ENCODE measurements around the gene HKDC1.

Gene HKDC1

DNA sequence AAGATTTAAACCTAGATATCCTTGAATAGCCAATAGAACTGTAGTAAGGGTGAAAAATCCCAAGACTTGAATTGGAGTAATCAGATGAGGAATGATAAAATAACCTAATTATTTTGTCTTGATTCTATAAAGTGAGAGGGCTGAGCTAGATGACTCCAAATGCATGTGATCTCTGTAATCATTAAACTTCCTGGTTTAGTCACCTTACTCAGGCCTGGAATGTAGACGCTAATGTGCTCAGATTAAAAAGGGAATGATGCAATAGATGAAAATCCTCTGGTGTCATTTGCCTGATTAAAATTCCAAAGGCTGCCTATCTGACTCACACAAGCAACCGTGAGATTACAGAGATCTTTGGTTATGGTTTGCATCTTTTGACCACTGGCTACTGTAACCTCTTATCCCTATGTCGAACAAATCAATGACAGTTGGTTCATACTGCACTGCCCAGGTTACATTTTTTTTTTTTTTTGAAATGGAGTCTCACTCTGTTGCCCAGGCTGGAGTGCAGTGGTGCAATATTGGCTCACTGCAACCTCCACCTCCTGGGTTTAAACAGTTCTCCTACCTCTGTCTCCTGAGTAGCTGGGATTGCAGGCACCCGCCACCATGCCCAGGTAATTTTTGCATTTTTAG, 2.9 kb upstream of the HKDC1 start:
- FAIRE-seq: no peak

DNA sequence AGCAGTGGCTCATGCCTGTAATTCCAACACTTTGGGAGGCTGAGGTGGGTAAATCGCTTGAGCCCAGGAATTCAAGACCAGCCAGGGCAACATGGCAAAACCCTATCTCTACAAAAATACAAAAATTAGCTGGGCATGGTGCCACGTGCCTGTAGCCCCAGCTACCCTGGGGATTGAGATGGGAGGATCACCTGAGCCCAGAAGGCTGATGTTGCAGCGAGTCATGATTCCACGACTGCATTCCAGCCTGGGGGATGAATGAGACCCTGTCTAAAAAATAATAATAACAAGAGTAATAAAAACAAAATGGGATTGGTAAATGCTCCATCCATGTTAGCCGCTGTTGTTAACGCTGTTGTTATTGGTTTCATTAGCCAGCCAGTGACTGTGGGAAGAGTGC, 1.3 kb upstream of the HKDC1 start:
- no peak for FAIRE-seq

DNA sequence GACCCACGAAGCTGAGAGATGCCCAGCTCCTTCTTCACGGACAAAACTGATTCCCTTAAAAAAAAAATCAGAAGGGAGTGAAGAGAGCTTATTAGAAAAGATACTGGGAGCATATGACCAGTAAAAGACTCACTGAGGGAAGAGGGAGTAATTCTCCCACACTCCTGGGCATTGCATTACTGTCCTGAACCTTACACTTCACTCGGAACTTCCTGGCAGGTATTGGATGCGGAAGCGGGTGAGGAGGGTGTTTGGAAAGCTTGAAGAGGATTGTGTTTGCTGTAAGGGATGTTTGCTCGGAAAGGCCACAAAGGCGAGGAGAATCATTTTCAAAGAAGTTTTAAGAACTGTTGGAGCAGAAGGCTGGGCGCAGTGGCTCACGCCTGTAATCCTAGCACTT, 375 bp downstream of the HKDC1 start:
- FAIRE-seq: no peak

DNA sequence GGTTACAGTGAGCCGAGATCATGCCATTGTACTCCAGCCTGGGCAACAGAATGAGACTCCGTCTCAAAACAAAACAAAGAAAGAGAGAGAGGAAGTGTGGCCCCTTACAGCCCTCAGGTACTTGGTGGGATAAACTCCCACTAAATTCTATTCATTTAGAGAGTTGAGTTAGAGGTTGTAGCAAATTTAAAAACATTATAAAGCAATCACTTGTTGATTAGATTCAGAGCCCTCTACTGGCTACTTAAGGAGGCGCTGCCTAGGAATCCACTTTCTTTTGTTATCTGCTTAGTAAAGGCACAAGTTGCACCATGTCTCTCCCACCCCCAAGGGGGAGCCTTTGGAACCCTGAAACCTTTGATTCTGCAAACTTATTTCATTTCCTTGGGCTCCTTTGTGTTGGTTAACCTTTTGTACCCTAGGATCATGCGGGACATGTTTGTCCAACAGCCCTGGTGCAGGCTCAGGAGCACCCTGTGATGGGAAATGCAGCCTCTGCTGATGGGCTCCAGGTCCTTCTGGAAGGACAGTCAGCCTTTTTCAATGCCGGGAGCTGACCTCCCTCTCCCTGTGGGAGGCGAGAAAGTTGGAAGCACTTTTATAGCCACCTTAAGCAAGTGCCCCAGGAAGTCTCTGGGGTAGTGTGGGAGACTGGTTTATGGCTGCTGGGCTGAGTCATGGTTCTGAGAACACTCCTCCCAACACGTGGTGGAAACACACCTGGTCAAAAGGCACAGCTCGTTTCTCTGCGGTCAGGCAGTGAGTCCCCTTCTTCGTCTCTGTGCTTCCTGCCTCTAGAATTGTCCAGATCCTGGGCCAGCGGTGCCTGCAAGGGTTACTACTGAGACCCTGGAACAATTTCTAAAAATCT, 2.3 kb downstream of the HKDC1 start:
- FAIRE-seq: no peak

DNA sequence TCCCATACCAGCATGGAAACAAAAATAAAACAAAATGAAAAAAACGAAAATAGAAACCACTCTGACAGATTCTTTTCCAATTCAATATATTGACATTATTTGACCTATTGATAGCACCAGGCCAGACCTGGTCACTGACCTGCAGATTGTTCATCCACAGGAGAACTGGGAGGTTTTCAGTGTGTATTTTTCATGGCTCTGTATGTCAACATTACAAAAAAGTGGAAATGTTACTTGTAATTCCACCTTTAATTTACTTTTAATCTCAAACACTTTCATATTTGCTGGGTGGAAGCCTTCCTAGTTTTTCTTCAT, 2.9 kb downstream of the HKDC1 start:
- no peak for FAIRE-seq

DNA sequence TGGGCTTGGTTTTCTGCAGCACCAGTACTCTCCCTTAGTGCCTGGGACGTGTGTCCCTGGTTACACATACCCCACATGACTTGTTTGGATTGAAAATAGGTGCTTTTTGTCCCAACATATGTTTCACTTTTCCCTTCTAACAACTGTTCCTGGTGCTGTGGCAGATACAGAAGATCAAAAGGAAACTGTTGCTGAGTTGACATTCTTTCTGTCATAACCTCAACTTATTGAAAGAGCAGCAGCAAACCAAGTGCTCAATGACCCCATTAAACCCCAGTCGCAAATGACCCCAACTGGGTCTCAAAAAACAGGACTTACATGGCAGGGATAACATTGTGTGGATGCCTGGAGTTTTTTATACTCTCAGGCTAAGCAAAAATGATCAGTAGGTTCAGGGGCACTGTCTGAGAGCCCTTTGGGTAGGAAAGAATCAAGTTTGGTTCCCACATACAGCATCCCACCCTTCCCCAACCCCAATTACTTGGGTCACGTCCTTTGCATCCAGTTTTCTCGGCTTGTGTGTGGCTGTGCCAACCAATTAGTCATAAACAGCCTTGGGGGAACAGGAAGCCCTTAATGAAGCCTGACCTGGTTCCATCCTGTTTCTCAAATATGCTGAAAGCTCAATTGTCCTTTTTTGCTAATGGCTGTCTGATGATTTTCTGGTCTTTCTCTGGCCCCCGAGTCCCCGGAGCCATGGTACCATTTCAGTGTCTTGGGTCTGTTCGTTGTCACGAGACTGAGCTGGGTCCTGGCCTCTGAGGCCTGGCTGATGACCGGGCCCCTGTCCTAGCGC, 4.9 kb downstream of the HKDC1 start:
- no peak for FAIRE-seq

DNA sequence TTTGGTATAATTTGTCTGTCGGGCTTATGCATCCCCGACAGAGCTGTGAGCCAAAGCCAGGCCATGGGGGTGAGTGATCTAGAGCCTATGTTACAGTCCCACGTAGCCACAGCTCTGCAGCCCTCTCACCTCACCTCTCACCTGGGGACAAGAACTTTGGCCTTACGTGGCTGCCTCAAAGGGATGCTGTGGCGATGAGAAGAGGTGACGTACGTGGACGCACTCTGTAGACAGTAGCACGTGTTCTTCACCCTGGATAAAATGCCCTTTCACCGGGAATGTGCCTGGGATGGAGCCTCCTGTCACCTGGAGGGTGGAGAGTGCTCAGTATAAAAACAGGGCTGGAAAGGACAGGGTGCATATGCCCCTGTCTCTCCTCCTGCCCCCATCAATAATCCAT, 5.5 kb downstream of the HKDC1 start:
- FAIRE-seq: no peak

DNA sequence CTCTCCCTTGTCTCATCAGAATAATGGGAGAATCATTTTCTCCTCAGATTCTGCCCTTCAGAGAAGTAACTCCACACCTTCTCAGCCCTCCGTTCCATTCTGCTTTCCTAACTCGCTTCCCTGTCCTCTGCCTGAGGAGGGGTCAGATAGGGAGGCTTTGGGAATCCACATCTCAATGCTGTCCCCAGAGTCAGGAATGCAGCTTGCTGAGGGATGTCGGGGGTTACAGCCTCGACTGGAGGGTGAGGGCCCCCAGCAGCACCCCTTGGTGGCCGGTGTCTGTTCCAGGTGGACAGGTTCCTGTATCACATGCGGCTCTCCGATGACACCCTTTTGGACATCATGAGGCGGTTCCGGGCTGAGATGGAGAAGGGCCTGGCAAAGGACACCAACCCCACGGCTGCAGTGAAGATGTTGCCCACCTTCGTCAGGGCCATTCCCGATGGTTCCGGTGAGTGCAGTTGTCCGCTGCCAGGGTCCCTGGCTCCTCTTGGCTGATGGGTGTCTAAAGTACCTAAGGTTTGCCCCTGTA, 6.9 kb downstream of the HKDC1 start:
- no peak for FAIRE-seq

DNA sequence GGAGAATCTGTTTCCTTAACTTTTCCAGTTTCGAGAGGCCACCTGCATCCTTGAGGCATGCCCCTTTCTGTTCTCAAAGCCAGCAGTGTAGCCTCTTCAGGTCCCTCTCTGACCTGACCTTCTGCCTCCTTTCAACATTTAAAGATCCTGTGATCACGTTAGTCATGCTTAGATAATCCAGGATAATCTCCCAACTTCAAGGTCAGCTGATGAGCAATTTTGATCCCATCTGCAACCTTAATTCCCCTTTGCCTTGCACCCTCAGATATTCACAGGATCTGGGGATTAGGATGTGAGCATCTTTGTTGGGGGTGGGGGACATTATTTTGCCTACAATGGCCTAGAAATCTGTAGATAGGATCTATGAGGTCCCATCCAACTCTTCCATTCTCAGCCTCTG, 8.0 kb downstream of the HKDC1 start:
- FAIRE-seq: no peak

DNA sequence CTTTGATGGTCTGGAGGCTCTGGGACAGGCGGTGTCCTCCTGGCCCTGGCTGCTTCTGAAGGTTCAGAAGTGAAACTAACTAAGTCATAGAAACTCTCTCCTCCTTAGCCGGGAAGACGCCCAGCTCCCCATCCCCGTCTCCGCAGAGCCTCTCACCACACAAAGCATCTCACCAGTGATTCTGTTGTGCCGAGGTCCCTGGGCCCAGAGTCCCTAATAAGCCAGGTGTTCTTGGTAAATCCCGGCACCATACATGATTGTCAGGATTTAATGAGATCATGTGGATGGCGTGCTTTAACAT, 9.4 kb downstream of the HKDC1 start:
- FAIRE-seq: no peak

DNA sequence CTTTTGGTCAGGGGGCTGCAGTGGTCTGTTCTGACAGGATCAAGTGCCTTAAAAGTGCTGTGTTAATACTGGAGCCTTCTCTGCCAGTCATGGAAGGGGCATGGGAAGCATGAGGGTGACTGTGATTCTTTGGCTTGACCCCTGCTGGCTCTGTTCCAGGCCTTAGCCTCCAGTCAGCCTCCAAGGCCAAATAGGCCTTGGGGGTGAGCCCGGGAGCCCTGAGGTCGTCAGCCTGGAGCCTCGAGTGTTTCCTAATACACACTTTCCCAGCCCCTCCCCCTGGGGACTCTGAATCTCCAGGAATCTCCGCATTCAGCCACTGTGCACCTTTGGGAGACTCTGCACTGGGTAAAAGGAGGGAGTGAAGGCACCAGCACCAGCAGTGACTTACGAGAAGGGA, 10.0 kb downstream of the HKDC1 start:
- FAIRE-seq: no peak

DNA sequence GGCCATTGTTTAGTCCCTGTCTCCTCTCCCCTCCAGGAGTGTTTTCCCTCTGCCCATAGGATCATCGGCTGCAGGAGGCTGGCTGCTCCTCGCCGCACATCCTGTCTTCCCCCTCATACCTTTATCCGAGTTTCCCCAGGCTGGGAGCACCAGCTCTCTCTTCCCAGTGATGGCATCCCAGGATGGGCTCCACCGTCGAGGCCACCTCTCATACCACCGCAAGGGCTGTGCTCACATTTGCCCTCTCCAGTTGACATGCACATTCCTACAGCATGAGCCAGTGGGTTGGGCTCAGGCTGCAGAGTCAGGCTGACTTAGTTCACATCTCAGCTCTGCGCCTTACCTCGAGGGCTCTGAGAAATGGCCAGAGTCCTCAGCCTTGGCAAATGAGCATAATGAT, 12.1 kb downstream of the HKDC1 start:
- no peak for FAIRE-seq

DNA sequence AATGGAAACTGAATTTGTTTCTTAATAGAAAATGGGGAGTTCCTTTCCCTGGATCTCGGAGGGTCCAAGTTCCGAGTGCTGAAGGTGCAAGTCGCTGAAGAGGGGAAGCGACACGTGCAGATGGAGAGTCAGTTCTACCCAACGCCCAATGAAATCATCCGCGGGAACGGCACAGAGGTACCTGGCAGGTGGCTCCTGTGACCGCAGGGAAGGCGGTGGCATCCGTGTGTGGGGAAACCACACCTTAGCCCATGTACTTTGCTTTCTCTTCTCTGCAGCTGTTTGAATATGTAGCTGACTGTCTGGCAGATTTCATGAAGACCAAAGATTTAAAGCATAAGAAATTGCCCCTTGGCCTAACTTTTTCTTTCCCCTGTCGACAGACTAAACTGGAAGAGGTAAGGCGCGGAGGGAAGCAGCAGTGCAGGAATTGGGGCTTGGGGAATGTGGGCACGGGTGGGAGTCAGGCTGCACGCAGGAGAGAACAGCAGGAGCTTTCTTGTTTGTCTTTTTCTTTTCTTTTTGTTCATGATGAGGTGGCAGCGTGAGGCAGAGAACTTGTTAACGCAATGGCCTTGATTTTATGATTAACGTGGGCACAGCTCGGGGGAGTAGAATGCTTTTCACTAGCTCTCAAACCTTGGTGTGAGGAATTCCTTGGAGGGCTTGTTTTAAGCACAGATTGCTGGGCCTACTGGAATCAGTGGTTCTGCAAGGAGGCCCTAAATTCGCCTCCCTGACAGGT, 12.8 kb downstream of the HKDC1 start:
- no peak for FAIRE-seq

DNA sequence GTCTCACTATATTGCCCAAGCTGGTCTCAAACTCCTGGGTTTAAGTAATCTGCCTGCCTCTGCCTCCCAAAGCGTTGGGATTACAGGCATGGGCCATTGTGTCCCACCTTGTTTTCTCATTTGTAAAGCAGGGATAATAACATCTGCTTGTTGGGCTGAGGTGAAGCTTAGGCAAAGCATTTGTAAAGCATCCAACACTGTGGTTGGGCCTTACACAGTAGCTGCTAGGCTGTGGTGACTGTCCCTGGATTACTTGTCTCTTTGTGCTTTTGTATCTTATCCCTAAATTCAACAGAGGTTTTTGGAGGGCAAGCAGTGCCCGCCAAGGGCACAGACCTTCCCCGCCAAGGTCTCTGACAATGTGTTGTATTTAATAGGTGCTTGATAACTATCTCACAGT, 14.3 kb downstream of the HKDC1 start:
- FAIRE-seq: no peak

DNA sequence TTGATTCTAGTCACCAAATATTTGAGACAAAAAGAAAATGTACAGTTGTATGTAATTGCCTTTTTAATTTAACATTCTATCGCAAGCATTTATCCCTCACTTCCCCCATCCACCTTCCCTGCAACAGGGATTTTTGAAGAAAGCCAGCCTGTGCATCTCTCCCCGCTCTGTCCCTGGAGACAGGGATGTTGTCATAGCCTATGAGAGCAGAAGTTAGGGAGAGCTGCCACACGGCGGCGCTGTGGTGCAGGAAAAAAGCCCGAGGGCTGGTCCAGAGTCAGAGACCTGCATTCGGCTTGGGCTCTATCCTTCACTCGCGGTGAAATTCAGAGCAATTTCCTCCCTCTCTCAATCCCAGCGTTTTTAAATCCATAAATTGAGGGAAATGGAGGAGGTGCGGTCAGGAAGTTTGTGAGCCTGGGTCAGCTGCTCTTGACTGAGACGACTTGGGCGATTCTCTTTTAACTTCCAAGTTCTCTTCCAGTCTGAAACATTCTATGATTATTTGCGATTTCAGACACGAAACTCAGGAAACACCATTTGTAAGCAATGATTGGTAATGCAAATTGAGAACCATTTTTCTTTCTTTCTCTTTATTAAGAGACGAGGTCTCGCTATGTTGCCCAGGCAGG, 17.5 kb downstream of the HKDC1 start:
- FAIRE-seq: peak; percentile 23

DNA sequence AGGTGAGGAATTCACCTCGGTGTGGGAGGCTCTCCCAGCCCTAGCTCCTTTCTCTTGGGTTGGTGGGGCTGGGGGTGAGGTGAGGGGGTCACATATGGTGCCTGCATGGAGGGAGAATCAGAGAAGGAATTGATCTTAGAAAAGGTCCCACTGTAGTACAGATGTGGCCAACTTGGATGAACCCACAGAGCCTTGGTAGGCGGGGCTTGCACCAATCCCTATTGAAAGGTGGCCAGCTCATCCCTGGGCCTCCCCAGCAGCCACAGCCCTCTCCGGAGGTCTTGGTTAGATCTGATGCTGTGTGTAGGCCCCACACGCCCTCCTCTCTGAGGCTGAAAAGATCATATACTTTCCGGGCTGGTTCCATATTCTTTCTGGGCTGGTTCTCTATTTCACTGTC, 19.0 kb downstream of the HKDC1 start:
- no peak for FAIRE-seq

DNA sequence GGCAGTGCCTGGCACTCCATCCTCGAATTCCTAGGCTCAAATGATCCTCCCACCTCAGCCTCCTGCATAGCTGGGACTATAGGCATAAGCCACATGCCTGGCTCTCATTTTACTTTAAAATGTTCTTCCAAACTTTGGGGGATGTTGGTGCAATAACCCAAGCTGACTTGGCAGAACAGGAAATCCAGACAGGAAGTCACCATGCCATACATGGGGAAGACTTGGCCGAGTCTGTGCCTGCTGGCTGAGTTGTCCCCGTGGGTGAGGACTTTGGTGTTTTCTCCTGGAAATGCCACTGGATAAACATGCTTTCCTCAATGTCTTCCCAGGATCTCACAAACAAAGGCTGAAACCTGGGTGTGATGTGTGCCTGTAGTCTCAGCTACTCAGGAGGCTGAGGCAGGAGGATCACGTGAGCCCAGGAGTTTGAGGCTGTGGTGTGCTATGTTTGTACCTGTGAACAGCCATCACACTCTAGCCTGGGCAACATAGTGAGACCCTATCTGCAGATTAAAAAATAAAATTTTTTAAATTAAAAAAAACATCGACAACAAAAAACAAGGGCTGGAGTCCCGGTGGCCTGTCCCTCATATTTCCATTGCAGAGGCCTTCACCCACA, 19.8 kb downstream of the HKDC1 start:
- no peak for FAIRE-seq

DNA sequence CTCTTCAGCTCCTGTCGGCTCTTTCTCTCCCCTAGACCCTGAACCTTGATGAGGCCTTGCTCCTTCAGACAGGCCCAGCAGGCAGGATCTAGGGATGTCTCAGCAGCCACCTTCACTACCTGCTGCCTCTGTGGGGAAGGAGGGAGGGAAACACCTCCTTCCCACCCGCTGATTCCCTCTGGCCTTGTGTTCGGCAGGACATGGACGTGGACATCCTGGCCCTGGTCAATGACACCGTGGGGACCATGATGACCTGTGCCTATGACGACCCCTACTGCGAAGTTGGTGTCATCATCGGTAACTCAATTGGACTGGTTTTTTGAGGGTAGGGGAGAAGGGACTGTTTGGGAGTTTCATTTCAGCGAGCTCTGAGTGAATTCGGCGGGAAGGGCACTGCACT, 20.3 kb downstream of the HKDC1 start:
- FAIRE-seq: no peak

DNA sequence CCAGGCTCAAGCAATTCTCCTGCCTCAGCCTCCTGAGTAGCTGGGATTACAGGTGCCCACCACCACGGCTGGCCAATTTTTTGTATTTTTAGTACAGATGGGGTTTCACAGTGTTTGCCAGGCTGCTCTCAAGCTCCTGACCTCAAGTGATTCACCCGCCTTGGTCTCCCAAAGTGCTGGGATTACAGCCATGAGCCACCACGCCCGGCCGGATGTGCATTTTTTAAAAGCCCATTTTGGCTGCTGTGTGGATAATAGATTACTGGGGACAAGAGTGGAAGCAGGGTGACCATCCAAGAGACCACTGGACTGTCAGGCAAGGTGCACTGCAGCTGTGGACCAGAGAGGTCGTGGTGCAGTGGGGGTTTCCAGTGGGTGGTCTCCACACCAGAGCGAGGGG, 21.4 kb downstream of the HKDC1 start:
- no peak for FAIRE-seq

DNA sequence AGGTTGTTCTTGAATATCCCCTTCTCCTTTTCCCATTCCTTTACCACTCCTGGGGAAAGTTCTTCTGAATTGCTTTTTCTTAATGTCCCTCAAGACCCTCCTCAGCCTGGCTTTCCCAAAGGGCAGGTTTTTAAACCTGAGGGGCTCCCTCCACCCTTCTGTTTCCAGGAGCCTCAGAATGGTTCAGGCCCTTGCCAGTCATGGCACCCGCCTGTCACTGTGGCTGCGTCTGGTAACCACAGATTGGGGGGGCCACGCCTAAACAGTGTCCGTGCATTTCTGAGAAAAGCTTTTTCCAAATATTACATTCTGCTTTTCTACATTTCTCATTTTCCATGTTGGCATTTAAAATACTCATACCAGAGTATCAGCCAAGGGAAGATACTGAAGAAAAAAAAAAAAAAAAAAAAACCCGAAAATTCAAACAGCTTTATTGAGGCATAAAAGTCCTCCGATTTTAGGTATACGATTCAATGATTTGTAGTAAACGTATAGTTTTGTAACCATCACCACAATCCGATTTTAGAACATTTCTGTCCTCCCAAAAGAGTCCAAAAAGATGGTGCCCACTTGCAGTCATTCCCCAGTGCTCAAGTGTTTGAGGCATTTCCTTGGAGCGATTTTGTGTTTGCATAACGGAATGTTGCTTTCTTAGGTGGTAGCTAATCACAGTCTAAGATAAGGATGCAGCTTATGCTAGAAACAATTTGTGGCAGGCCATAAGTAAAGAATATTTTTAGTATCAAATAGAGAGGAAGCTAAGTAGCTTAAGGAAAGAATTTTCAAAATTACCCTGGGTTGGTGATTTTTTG, 22.1 kb downstream of the HKDC1 start:
- no peak for FAIRE-seq

DNA sequence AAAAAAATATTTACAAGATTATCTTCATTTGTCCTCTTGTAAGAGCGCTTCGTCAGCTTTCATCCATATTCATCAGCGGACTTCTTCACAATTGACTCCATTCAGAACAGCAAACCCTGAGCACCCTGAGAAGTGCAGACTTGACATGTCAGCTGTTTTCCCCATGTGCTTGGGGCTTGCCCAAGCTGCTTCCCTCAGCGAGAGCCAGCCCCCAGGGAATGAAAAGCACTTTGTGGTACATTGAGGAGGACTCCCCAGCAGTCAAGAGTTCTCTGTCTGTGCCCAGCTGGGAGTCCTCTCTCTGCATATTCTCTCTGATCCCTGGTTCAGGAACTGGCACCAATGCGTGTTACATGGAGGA, 22.7 kb downstream of the HKDC1 start:
- no peak for FAIRE-seq

DNA sequence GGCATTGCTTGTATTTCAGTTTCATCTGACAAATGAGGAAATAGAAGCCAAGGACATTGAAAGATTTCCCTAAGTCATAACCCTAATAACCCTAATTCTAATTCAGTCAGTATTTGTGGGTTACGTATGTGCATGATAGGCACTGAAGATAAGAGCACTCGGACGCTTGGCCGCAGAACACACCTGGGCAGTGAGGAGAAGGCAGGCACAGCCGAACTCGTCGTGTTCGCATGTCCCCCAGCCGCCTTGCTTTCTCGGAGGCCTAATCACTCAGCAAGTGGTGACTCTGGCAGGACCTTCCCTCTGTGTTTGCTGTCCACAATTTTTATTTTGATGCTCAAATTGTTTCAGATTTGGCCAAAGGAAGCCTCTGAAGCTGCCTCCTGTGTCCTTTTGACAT, 23.7 kb downstream of the HKDC1 start:
- no peak for FAIRE-seq

Data from TTC549 (cell line).